Left ventricle myocardium inferior (tissue), 1 donor: ENCODE results near the gene FAM78B. TPM values are rescaled to one million over a fixed set of nuclear protein-coding genes. Genes with fewer than 3 reads are reported as not detected.

ENCODE experiments used
- DNase-seq: peaks from one replicate; pipeline ENCODE4 v3.0.0-alpha.2; 2020
- H3K27ac ChIP-seq: fragments of 200-600 bp; replicated peaks from 2 replicates; pipeline ENCODE4 v1.8.0; 2021
- H3K27me3 ChIP-seq: fragments of 200-600 bp; 2 replicates; pipeline ENCODE4 v1.8.0; 2021; ENCODE audit warnings: low read depth
- H3K36me3 ChIP-seq: fragments of 200-600 bp; 2 replicates; pipeline ENCODE4 v1.8.0; 2021
- H3K4me1 ChIP-seq: fragments of 200-600 bp; 2 replicates; pipeline ENCODE4 v1.8.0; 2021
- H3K4me3 ChIP-seq: fragments of 200-600 bp; 2 replicates; pipeline ENCODE4 v1.8.0; 2021; ENCODE audit warnings: mild to moderate bottlenecking, moderate library complexity
- H3K9me3 ChIP-seq: fragments of 200-600 bp; replicated peaks from 2 replicates; pipeline ENCODE4 v1.8.0; 2021
- intact Hi-C: fragments of 100-400 bp; cut with micrococcal nuclease; formaldehyde crosslinking; loops from one replicate; pipeline ENCODE4 v1.11.0; 2022
- total RNA-seq: library from RNA; stranded (reverse); fragmentation: NEBNext Ultra II Directional; extraction: Animal tissue kit (Norgen Biotek cat#: 25700); gene quantifications from one replicate; pipeline ENCODE4 v1.2.1, GENCODE V29; 2021
- TF ChIP-seq, protein P1 (sequence below): fragments of 200-600 bp; IDR thresholded peaks from 2 replicates; pipeline ENCODE4 v1.8.0; 2021; ENCODE audit warnings: antibody characterized with exemption, mild to moderate bottlenecking, borderline replicate concordance
- donor health status: DM: no; HTN: yes; CAD: no; lungs with severe emphysema.

FAM78B gene
- total RNA-seq, 1 donor from 2014 or later: 4.5 TPM

GRCh38 chr1:166064951-166065350, 101.8 kb downstream of the FAM78B start:
- Histone ChIP-seq H3K4me3 (no peak overlapping the region), H3K9me3 (no peaks in the 10 kb centered on the region), H3K4me1 (peaks cover 19% of the 10 kb centered on the region), H3K36me3 (no peaks in the 10 kb centered on the region), H3K27ac (no peak overlapping the region), H3K27me3 (no peaks in the 10 kb centered on the region)
- TF ChIP-seq, protein P1, sequence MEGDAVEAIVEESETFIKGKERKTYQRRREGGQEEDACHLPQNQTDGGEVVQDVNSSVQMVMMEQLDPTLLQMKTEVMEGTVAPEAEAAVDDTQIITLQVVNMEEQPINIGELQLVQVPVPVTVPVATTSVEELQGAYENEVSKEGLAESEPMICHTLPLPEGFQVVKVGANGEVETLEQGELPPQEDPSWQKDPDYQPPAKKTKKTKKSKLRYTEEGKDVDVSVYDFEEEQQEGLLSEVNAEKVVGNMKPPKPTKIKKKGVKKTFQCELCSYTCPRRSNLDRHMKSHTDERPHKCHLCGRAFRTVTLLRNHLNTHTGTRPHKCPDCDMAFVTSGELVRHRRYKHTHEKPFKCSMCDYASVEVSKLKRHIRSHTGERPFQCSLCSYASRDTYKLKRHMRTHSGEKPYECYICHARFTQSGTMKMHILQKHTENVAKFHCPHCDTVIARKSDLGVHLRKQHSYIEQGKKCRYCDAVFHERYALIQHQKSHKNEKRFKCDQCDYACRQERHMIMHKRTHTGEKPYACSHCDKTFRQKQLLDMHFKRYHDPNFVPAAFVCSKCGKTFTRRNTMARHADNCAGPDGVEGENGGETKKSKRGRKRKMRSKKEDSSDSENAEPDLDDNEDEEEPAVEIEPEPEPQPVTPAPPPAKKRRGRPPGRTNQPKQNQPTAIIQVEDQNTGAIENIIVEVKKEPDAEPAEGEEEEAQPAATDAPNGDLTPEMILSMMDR: no peak
- intact Hi-C loops: no loop called here
- DNase-seq: no peak

- intact Hi-C loops: no loop called here
- DNase-seq: no peak
- TF ChIP-seq, protein P1: no peak
- Histone ChIP-seq H3K4me1 (peaks cover 19% of the 10 kb centered on the region), H3K36me3 (no peaks in the 10 kb centered on the region), H3K9me3 (no peaks in the 10 kb centered on the region), H3K27me3 (no peaks in the 10 kb centered on the region), H3K4me3 (no peak overlapping the region), H3K27ac (no peak overlapping the region)
These were observed 102.4 kb downstream of the FAM78B start for GRCh38 chr1:166064313-166064926.

DNA sequence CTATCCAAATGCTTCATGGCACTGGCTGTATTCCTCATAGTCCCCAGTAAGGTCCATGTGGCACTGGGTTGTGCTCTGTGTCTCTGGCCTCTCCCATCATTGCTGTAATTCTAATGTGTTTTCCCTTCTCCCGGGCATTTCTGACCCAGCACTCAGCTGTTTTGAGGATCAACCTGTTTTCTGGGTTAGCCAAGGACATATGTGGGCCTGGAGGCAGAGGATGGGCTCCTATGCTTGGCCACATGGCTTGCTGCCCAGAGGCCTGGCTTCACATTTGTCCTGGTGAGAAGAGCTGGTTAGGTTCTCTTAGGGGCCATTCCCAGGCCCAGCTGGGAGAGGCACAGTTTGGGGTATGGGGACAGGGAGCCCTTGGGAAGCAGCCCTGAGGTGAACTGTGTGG, 103.1 kb downstream of the FAM78B start:
- Histone ChIP-seq H3K4me1 (peaks cover 19% of the 10 kb centered on the region), H3K9me3 (no peaks in the 10 kb centered on the region), H3K4me3 (no peak overlapping the region), H3K27me3 (no peaks in the 10 kb centered on the region), H3K36me3 (no peaks in the 10 kb centered on the region), H3K27ac (no peak overlapping the region)
- TF ChIP-seq, protein P1: no peak
- no peak for DNase-seq
- intact Hi-C loops: no loop called here

- Histone ChIP-seq H3K27ac (no peak overlapping the region), H3K36me3 (no peaks in the 10 kb centered on the region), H3K4me1 (peaks cover 19% of the 10 kb centered on the region), H3K9me3 (no peaks in the 10 kb centered on the region), H3K27me3 (no peaks in the 10 kb centered on the region), H3K4me3 (no peak overlapping the region)
- TF ChIP-seq, protein P1: no peak
- DNase-seq: no peak
- intact Hi-C loops: no loop called here
These were observed 104.3 kb downstream of the FAM78B start for GRCh38 chr1:166062421-166063070.

GRCh38 chr1:166057650-166058049, 109.2 kb downstream of the FAM78B start:
- peaks cover 29% of the 10 kb centered on the region for H3K27me3 ChIP-seq
- H3K36me3 ChIP-seq: no peaks in the 10 kb centered on the region
- no peaks in the 10 kb centered on the region for H3K4me1 ChIP-seq
- intact Hi-C loops: no loop called here
- DNase-seq: no peak
- no peak overlapping the region for H3K4me3 ChIP-seq
- H3K27ac ChIP-seq: no peak overlapping the region
- TF ChIP-seq, protein P1: no peak
- H3K9me3 ChIP-seq: no peaks in the 10 kb centered on the region
